IMR-90 (cell line): ENCODE results near the gene SUN1. TPM values are rescaled to one million over a fixed set of nuclear protein-coding genes. Genes with fewer than 3 reads are reported as not detected.

Experiments used
- ATAC-seq: fragments of 200-7000 bp; cut with Tn5 transposase; 2 replicates; pipeline ENCODE4 v1.9.1; 2020; ENCODE audit warnings: low read depth, mild to moderate bottlenecking, moderate library complexity
- BruUV-seq: library from RNA; stranded (reverse); fragments of 400-500 nt; replicated peaks from 2 replicates; lab custom pipeline; 2021; lab: Mats Ljungman, UMichigan
- CTCF ChIA-PET: fragments of 300-600 bp; formaldehyde crosslinking; extraction: SDS; loops from one replicate; lab custom pipeline; 2021; ENCODE audit warnings: antibody characterized with exemption; lab: Yijun Ruan, JAX
- POLR2A ChIA-PET: fragments of 300-600 bp; sonication (Branson Sonifier 250); formaldehyde crosslinking; loops from one replicate; lab custom pipeline; 2022; ENCODE audit warnings: antibody characterized with exemption; ENCODE audit not compliant: unreplicated experiment; lab: Charles Lee
- DNase-seq: peaks from one replicate; pipeline ENCODE4 v3.0.0; 2013
- H2AFZ ChIP-seq: replicated peaks from 2 replicates; pipeline ENCODE3; 2013; ENCODE audit warnings: low read length, mild to moderate bottlenecking; ENCODE audit not compliant: poor library complexity
- H2AK5ac ChIP-seq: 2 replicates; pipeline ENCODE4 v1.6.1; 2013; ENCODE audit warnings: low read depth, low read length, inconsistent platforms
- H2AK9ac ChIP-seq: replicated peaks from 2 replicates; pipeline ENCODE3; 2013; ENCODE audit warnings: mild to moderate bottlenecking, low read depth, low read length, moderate library complexity; ENCODE audit not compliant: poor library complexity
- H2BK120ac ChIP-seq: 2 replicates; pipeline ENCODE4 v1.6.1; 2013; ENCODE audit warnings: low read depth, low read length, inconsistent platforms
- H2BK15ac ChIP-seq: 3 replicates; pipeline ENCODE4 v1.6.1; 2013; ENCODE audit warnings: low read depth, low read length, inconsistent platforms
- H2BK20ac ChIP-seq: 2 replicates; pipeline ENCODE4 v1.6.1; 2013; ENCODE audit warnings: low read depth, mild to moderate bottlenecking, inconsistent platforms, low read length, moderate library complexity
- H2BK5ac ChIP-seq: 2 replicates; pipeline ENCODE4 v1.6.1; 2013; ENCODE audit warnings: mild to moderate bottlenecking, low read depth, low read length, inconsistent platforms; ENCODE audit not compliant: poor library complexity, severe bottlenecking
- H3K14ac ChIP-seq: replicated peaks from 2 replicates; pipeline ENCODE4 v1.6.1; 2013; ENCODE audit warnings: low read depth, low read length, inconsistent platforms
- H3K18ac ChIP-seq: 2 replicates; pipeline ENCODE4 v1.6.1; 2013; ENCODE audit warnings: low read depth, low read length, control low read depth
- H3K23ac ChIP-seq: 2 replicates; pipeline ENCODE4 v1.6.1; 2013; ENCODE audit warnings: low read depth, low read length, inconsistent platforms
- H3K27ac ChIP-seq: 2 replicates; pipeline ENCODE4 v1.5.1; 2013; ENCODE audit warnings: mild to moderate bottlenecking, control low read depth, low read length; ENCODE audit not compliant: insufficient read depth
- H3K27me3 ChIP-seq: 2 replicates; pipeline ENCODE4 v1.6.1; 2013; ENCODE audit warnings: low read length; ENCODE audit not compliant: control insufficient read depth, insufficient read depth
- H3K36me3 ChIP-seq: 2 replicates; pipeline ENCODE4 v1.6.1; 2013; ENCODE audit warnings: low read length, mixed read lengths; ENCODE audit not compliant: control insufficient read depth, insufficient read depth
- H3K4ac ChIP-seq: 2 replicates; pipeline ENCODE4 v1.6.1; 2013; ENCODE audit warnings: low read depth, low read length, inconsistent platforms
- H3K4me1 ChIP-seq: 2 replicates; pipeline ENCODE4 v1.6.1; 2013; ENCODE audit warnings: low read length, mixed read lengths; ENCODE audit not compliant: control insufficient read depth, insufficient read depth
- H3K4me2 ChIP-seq: 2 replicates; pipeline ENCODE4 v1.6.1; 2013; ENCODE audit warnings: low read depth, mild to moderate bottlenecking, control low read depth, low read length, moderate library complexity
- H3K4me3 ChIP-seq: 2 replicates; pipeline ENCODE4 v1.5.1; 2013; ENCODE audit warnings: low read depth, mild to moderate bottlenecking, control low read depth, low read length, moderate library complexity; ENCODE audit not compliant: insufficient read depth
- H3K56ac ChIP-seq: 2 replicates; pipeline ENCODE4 v1.6.1; 2013; ENCODE audit warnings: low read length, inconsistent platforms; ENCODE audit not compliant: insufficient read depth; ENCODE audit errors: extremely low read depth
- H3K79me1 ChIP-seq, 2 experiments: 2 replicates each; pipeline ENCODE4 v1.6.1; 2013; ENCODE audit warnings: low read length in 2 of 2, inconsistent platforms in 1 of 2, low read depth in 1 of 2
- H3K9ac ChIP-seq: 2 replicates; pipeline ENCODE4 v1.6.1; 2013; ENCODE audit warnings: low read depth, low read length, control low read depth
- H3K9me1 ChIP-seq: 2 replicates; pipeline ENCODE4 v1.6.1; 2013; ENCODE audit warnings: low read length, inconsistent platforms; ENCODE audit not compliant: insufficient read depth
- H3K9me3 ChIP-seq: 2 replicates; pipeline ENCODE4 v1.6.1; 2013; ENCODE audit warnings: low read length; ENCODE audit not compliant: control insufficient read depth, insufficient read depth
- H4K20me1 ChIP-seq: 2 replicates; pipeline ENCODE4 v1.6.1; 2013; ENCODE audit warnings: low read length, inconsistent platforms; ENCODE audit not compliant: insufficient read depth
- H4K5ac ChIP-seq: 2 replicates; pipeline ENCODE4 v1.6.1; 2013; ENCODE audit warnings: mild to moderate bottlenecking, low read depth, low read length, control low read depth
- H4K8ac ChIP-seq, 2 experiments: 2 replicates each; pipeline ENCODE4 v1.6.1; 2013; ENCODE audit warnings: low read depth in 2 of 2, low read length in 2 of 2, control low read depth in 1 of 2, inconsistent platforms in 1 of 2
- H4K91ac ChIP-seq: 2 replicates; pipeline ENCODE4 v1.6.1; 2013; ENCODE audit warnings: low read depth, low read length, inconsistent platforms; ENCODE audit not compliant: insufficient read depth
- BHLHE40 ChIP-seq: fragments of 150-350 bp; IDR thresholded peaks from 2 replicates; pipeline ENCODE4 v1.6.1; 2016; ENCODE audit warnings: mild to moderate bottlenecking, low read depth, low read length
- FOS ChIP-seq: fragments of 150-350 bp; IDR thresholded peaks from 2 replicates; pipeline ENCODE4 v1.6.1; 2016; ENCODE audit warnings: low read depth, low read length
- MAFK ChIP-seq: IDR thresholded peaks from 2 replicates; pipeline ENCODE4 v1.6.1; 2012; ENCODE audit warnings: low read depth, low read length, improper control_type of control experiment
- MXI1 ChIP-seq: IDR thresholded peaks from 2 replicates; pipeline ENCODE4 v1.6.1; 2012; ENCODE audit warnings: low read depth, mild to moderate bottlenecking, low read length, moderate library complexity, borderline replicate concordance
- NFE2L2 ChIP-seq: fragments of 150-350 bp; IDR thresholded peaks from 2 replicates; pipeline ENCODE4 v1.6.1; 2016; ENCODE audit warnings: low read depth, mild to moderate bottlenecking, low read length
- RAD21 ChIP-seq: IDR thresholded peaks from 2 replicates; pipeline ENCODE4 v1.6.1; 2012; ENCODE audit warnings: low read length, improper control_type of control experiment
- WGBS, 2 experiments: methylation state at CpG; one replicate each; pipeline versions ENCODE4 v1.1.5 to v1.1.7; 2013; ENCODE audit warnings: missing lambda C conversion rate in 2 of 2; ENCODE audit not compliant: insufficient read length in 1 of 2; ENCODE audit errors: extremely low coverage in 2 of 2; 5-methylcytosine and 5-hydroxymethylcytosine counted together
- dilution Hi-C: fragments of 300-500 bp; cut with HindIII; formaldehyde crosslinking; loops from one replicate; pipeline ENCODE4 v1.14.3; 2018; ENCODE audit warnings: low sequenced_read_pairs; ENCODE audit not compliant: unreplicated experiment
- in situ Hi-C: fragments of 300-500 bp; cut with MboI; formaldehyde crosslinking; loops from 3 replicates; pipeline ENCODE4 v1.14.3; 2019; ENCODE audit warnings: low sequenced_read_pairs, inconsistent platforms, mixed read lengths
- intact Hi-C: fragments of 100-400 bp; cut with micrococcal nuclease; formaldehyde crosslinking; loops from 2 replicates; pipeline ENCODE4 v1.10.0; 2022
- polyA plus RNA-seq, 3 experiments: library from polyadenylated mRNA; depleted of rRNA; stranded (reverse); fragments of >200 nt; gene quantifications; 2 replicates each; pipeline ENCODE4 v1.2.3, GENCODE V29; 2012; ENCODE audit warnings: low replicate concordance in 1 of 3
- total RNA-seq: library from RNA; depleted of rRNA; stranded (reverse); fragments of >200 nt; gene quantifications from 2 replicates; pipeline ENCODE4 v1.2.3, GENCODE V29; 2012
- TF ChIP-seq, protein P1 (sequence below): fragments of 150-350 bp; IDR thresholded peaks from 2 replicates; pipeline ENCODE4 v1.6.1; 2017; ENCODE audit warnings: mild to moderate bottlenecking, antibody characterized with exemption, low read length, low read depth

Gene SUN1
- total and polyA plus RNA-seq, 2 of the 4 experiments (the other 2 are of a cell fraction) = 113 to 239 TPM

GRCh38 chr7:820341-820740 lies 11.9 kb upstream of the SUN1 start:
- POLR2A ChIA-PET = no interaction called here

More at GRCh38 chr7:820341-820740, 11.9 kb upstream of the SUN1 start:
- H3K9me3 ChIP-seq = no peaks in the 10 kb centered on the region
- peaks cover 31% of the 10 kb centered on the region for H3K9me1 ChIP-seq
- peaks cover 17% of the 10 kb centered on the region for H3K4me1 ChIP-seq
- intact Hi-C loops = no loop called here
- H3K36me3 ChIP-seq = peaks cover 3% of the 10 kb centered on the region
- H3K4ac ChIP-seq = no peak overlapping the region
- no peak overlapping the region for H3K23ac ChIP-seq
- H3K79me1 ChIP-seq = peaks cover 2 to 67% of the 10 kb centered on the region in 2 experiments; a peak in 3 of 4 replicates
- no peak overlapping the region for H2BK5ac ChIP-seq
- peaks cover 56% of the 10 kb centered on the region for H4K20me1 ChIP-seq
- no TSS peak for BruUV-seq
- WGBS, 2 experiments = no CpG with 5 or more reads among the region's 1 CpG
- no peak overlapping the region for H3K9ac ChIP-seq
- no peak overlapping the region for H2BK15ac ChIP-seq
- H2BK120ac ChIP-seq = no peak overlapping the region
- no peak overlapping the region for H3K18ac ChIP-seq
- DNase-seq (no peak), ATAC-seq (no peak)
- H2AFZ ChIP-seq = no peak overlapping the region
- no peak overlapping the region for H3K4me2 ChIP-seq
- CTCF ChIA-PET = no interaction called here
- no peak overlapping the region for H2AK9ac ChIP-seq
- no peak overlapping the region for H4K91ac ChIP-seq
- in situ Hi-C loops = no loop called here
- no peak overlapping the region for H3K14ac ChIP-seq
- no peak overlapping the region for H4K5ac ChIP-seq
- H2BK20ac ChIP-seq = no peak overlapping the region
- no peak overlapping the region for H3K56ac ChIP-seq
- no peak for TF ChIP-seq NFE2L2
- TF ChIP-seq, protein P1, sequence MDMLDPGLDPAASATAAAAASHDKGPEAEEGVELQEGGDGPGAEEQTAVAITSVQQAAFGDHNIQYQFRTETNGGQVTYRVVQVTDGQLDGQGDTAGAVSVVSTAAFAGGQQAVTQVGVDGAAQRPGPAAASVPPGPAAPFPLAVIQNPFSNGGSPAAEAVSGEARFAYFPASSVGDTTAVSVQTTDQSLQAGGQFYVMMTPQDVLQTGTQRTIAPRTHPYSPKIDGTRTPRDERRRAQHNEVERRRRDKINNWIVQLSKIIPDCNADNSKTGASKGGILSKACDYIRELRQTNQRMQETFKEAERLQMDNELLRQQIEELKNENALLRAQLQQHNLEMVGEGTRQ = no peak
- TF ChIP-seq RAD21 = no peak
- no peak for TF ChIP-seq FOS
- TF ChIP-seq BHLHE40 = no peak
- no peak for TF ChIP-seq MXI1
- TF ChIP-seq MAFK = peak; percentile 46; the same call in 1 of the 2 replicates
- H3K27me3 ChIP-seq = no peaks in the 10 kb centered on the region
- dilution Hi-C loops = no loop called here
- no peak overlapping the region for H2AK5ac ChIP-seq
- no peak overlapping the region for H4K8ac ChIP-seq
- no peak overlapping the region for H3K4me3 ChIP-seq
- no peak overlapping the region for H3K27ac ChIP-seq
